DND-41 (cell line): ENCODE results near the gene OR2T3.
"Not testable (repeated sequence)": the region's sequence is repeated elsewhere in the genome, so short reads cannot be mapped to it uniquely, and the experiment has no call there.

Experiments used
- EZH2 ChIP-seq: IDR thresholded peaks from 3 replicates; pipeline ENCODE4 v1.6.1; 2012; ENCODE audit warnings: borderline replicate concordance, low read depth, mild to moderate bottlenecking, moderate library complexity, low read length, inconsistent platforms; ENCODE audit not compliant: severe bottlenecking
- TF ChIP-seq, protein P1 (sequence below): IDR thresholded peaks from 2 replicates; pipeline ENCODE4 v1.5.1; 2012; ENCODE audit warnings: borderline replicate concordance, low read length, moderate library complexity, mild to moderate bottlenecking; ENCODE audit not compliant: poor library complexity, severe bottlenecking; ENCODE audit errors: extremely low read depth

- TF ChIP-seq, protein P1, sequence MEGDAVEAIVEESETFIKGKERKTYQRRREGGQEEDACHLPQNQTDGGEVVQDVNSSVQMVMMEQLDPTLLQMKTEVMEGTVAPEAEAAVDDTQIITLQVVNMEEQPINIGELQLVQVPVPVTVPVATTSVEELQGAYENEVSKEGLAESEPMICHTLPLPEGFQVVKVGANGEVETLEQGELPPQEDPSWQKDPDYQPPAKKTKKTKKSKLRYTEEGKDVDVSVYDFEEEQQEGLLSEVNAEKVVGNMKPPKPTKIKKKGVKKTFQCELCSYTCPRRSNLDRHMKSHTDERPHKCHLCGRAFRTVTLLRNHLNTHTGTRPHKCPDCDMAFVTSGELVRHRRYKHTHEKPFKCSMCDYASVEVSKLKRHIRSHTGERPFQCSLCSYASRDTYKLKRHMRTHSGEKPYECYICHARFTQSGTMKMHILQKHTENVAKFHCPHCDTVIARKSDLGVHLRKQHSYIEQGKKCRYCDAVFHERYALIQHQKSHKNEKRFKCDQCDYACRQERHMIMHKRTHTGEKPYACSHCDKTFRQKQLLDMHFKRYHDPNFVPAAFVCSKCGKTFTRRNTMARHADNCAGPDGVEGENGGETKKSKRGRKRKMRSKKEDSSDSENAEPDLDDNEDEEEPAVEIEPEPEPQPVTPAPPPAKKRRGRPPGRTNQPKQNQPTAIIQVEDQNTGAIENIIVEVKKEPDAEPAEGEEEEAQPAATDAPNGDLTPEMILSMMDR, result not testable (repeated sequence)
- TF ChIP-seq EZH2, result not testable (repeated sequence)
Observed at GRCh38 chr1:248427526-248428191, 45.5 kb upstream of the OR2T3 start.
